Stimulated activated CD4-positive, alpha-beta T cell treated with anti-CD3 and anti-CD28 coated beads, Interleukin-4, amount 100 ng/mL, for 4 hours (primary cell): ENCODE measurements around the gene CD99.
A peak's percentile ranks its signal among the peaks of the same experiment; 100 is the strongest.
"Not testable (repeated sequence)": the region's sequence is repeated elsewhere in the genome, so short reads cannot be mapped to it uniquely, and the experiment has no call there.

Source experiments
- DNase-seq, 2 experiments: peaks; one replicate each; pipeline ENCODE4 v3.0.0-alpha.2; 2020

CD99 gene

GRCh38 chrX:2700405-2701320 lies 9.6 kb downstream of the CD99 start:
- DNase-seq: no peak

- no peak for DNase-seq
Measured at GRCh38 chrX:2701600-2701999, 10.5 kb downstream of the CD99 start.

- DNase-seq: no peak
Measured at GRCh38 chrX:2703991-2704369, 12.9 kb downstream of the CD99 start.

- DNase-seq: no peak
Measured at GRCh38 chrX:2705046-2705832, 14.1 kb downstream of the CD99 start.

GRCh38 chrX:2707334-2707760 lies 16.3 kb downstream of the CD99 start:
- DNase-seq: peak; percentile 19 to 55

GRCh38 chrX:2708021-2708420 lies 16.9 kb downstream of the CD99 start:
- DNase-seq: no peak

- no peak for DNase-seq
Measured at GRCh38 chrX:2708592-2709188, 17.6 kb downstream of the CD99 start.

GRCh38 chrX:2709556-2709955 lies 18.5 kb downstream of the CD99 start:
- no peak for DNase-seq

- peak; percentile 31 to 61 for DNase-seq
Measured at GRCh38 chrX:2710041-2710840, 19.1 kb downstream of the CD99 start.

GRCh38 chrX:2711441-2711840 lies 20.3 kb downstream of the CD99 start:
- no peak for DNase-seq

GRCh38 chrX:2712428-2712827 lies 21.3 kb downstream of the CD99 start:
- no peak for DNase-seq

GRCh38 chrX:2712890-2713840 lies 22.1 kb downstream of the CD99 start:
- no peak for DNase-seq

GRCh38 chrX:2714551-2714950 lies 23.5 kb downstream of the CD99 start:
- DNase-seq: peak in 1 of 2 experiments; percentile 48

- DNase-seq: no peak
Measured at GRCh38 chrX:2715066-2715600, 24.0 kb downstream of the CD99 start.

- no peak for DNase-seq
Measured at GRCh38 chrX:2717312-2717711, 26.2 kb downstream of the CD99 start.

GRCh38 chrX:2718821-2719220 lies 27.7 kb downstream of the CD99 start:
- DNase-seq: no peak

- DNase-seq: no peak
Measured at GRCh38 chrX:2719774-2720447, 28.8 kb downstream of the CD99 start.

- no peak for DNase-seq
Measured at GRCh38 chrX:2723286-2723879, 32.3 kb downstream of the CD99 start.

GRCh38 chrX:2727264-2727663 lies 36.2 kb downstream of the CD99 start:
- DNase-seq: not testable (repeated sequence)

- no peak for DNase-seq
Measured at GRCh38 chrX:2732076-2732475, 41.0 kb downstream of the CD99 start.
